Measurements from ENCODE around the gene MVB12B. TPM values are rescaled to one million over a fixed set of nuclear protein-coding genes. Genes with fewer than 3 reads are reported as not detected.

The MVB12B gene
- total RNA-seq, 1 donor from 2014 or later = 13.1 TPM

GRCh38 chr9:126320158-126320922, 6.3 kb upstream of the MVB12B start:
- no peak for DNase-seq (ENCODE audit: low spot score)
- Mint-ChIP-seq H3K36me3 (ENCODE audit: low read depth) (peaks cover 2% of the 10 kb centered on the region), H3K4me1 (ENCODE audit: low read depth) (no peaks in the 10 kb centered on the region), H3K4me3 (ENCODE audit: unreplicated experiment) (no peak overlapping the region), H3K9me3 (ENCODE audit: low read depth) (peaks cover 9% of the 10 kb centered on the region), H3K27ac (ENCODE audit: unreplicated experiment) (no peak overlapping the region), H3K27me3 (ENCODE audit: low read depth) (no peaks in the 10 kb centered on the region)
- TF ChIP-seq, protein P1, sequence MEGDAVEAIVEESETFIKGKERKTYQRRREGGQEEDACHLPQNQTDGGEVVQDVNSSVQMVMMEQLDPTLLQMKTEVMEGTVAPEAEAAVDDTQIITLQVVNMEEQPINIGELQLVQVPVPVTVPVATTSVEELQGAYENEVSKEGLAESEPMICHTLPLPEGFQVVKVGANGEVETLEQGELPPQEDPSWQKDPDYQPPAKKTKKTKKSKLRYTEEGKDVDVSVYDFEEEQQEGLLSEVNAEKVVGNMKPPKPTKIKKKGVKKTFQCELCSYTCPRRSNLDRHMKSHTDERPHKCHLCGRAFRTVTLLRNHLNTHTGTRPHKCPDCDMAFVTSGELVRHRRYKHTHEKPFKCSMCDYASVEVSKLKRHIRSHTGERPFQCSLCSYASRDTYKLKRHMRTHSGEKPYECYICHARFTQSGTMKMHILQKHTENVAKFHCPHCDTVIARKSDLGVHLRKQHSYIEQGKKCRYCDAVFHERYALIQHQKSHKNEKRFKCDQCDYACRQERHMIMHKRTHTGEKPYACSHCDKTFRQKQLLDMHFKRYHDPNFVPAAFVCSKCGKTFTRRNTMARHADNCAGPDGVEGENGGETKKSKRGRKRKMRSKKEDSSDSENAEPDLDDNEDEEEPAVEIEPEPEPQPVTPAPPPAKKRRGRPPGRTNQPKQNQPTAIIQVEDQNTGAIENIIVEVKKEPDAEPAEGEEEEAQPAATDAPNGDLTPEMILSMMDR (IDR thresholded peaks at IDR 0.05) = no peak

DNA sequence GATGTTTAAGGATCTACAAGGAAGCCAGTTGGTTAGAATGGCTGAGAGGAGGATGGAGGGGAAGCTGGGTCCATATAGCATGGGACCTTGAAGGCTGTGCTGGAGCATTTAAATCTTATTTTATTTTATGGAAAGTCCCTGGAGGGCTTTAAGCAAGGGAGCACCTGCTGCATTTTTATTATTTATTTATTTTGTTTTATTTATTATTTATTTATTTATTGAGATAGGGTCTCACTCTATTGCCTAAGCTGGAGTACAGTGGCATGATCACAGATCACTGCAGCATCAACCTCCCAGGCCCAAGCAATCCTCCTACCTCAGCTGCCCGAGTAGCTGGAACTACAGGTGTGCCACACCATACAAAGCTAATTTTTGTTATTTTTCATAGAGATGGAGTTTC, 4.9 kb upstream of the MVB12B start:
- no peak overlapping the region for H3K4me3 Mint-ChIP-seq (ENCODE audit: unreplicated experiment)
- TF ChIP-seq, protein P1 (IDR thresholded peaks at IDR 0.05) = no peak
- no peaks in the 10 kb centered on the region for H3K27me3 Mint-ChIP-seq (ENCODE audit: low read depth)
- peaks cover 6% of the 10 kb centered on the region for H3K9me3 Mint-ChIP-seq (ENCODE audit: low read depth)
- H3K36me3 Mint-ChIP-seq (ENCODE audit: low read depth) = peaks cover 2% of the 10 kb centered on the region
- H3K4me1 Mint-ChIP-seq (ENCODE audit: low read depth) = peaks cover 3% of the 10 kb centered on the region
- no peak for DNase-seq (ENCODE audit: low spot score)
- no peak overlapping the region for H3K27ac Mint-ChIP-seq (ENCODE audit: unreplicated experiment)

- peaks cover 6% of the 10 kb centered on the region for H3K9me3 Mint-ChIP-seq (ENCODE audit: low read depth)
- peaks cover 33% of the 10 kb centered on the region for H3K4me1 Mint-ChIP-seq (ENCODE audit: low read depth)
- H3K4me3 Mint-ChIP-seq (ENCODE audit: unreplicated experiment) = peak overlapping the region; percentile 70
- H3K36me3 Mint-ChIP-seq (ENCODE audit: low read depth) = peaks cover 2% of the 10 kb centered on the region
- H3K27ac Mint-ChIP-seq (ENCODE audit: unreplicated experiment) = peak overlapping the region; percentile 80
- DNase-seq (ENCODE audit: low spot score) = no peak
- TF ChIP-seq, protein P1 (IDR thresholded peaks at IDR 0.05) = no peak
- no peaks in the 10 kb centered on the region for H3K27me3 Mint-ChIP-seq (ENCODE audit: low read depth)
These were observed 808 bp upstream of the MVB12B start for GRCh38 chr9:126325821-126326220.

GRCh38 chr9:126327006-126327713, 531 bp downstream of the MVB12B start:
- Mint-ChIP-seq H3K4me1 (ENCODE audit: low read depth) (peaks cover 41% of the 10 kb centered on the region), H3K9me3 (ENCODE audit: low read depth) (peaks cover 6% of the 10 kb centered on the region), H3K27ac (ENCODE audit: unreplicated experiment) (peak overlapping the region; percentile 13), H3K27me3 (ENCODE audit: low read depth) (no peaks in the 10 kb centered on the region), H3K36me3 (ENCODE audit: low read depth) (peaks cover 2% of the 10 kb centered on the region), H3K4me3 (ENCODE audit: unreplicated experiment) (peak overlapping the region; percentile 72)
- TF ChIP-seq, protein P1 (IDR thresholded peaks at IDR 0.05) = peak; percentile 23
- DNase-seq (ENCODE audit: low spot score) = no peak

- peaks cover 2% of the 10 kb centered on the region for H3K36me3 Mint-ChIP-seq (ENCODE audit: low read depth)
- H3K9me3 Mint-ChIP-seq (ENCODE audit: low read depth) = peaks cover 6% of the 10 kb centered on the region
- peak overlapping the region; percentile 29 for H3K27ac Mint-ChIP-seq (ENCODE audit: unreplicated experiment)
- TF ChIP-seq, protein P1 (IDR thresholded peaks at IDR 0.05) = no peak
- peak overlapping the region; percentile 72 for H3K4me3 Mint-ChIP-seq (ENCODE audit: unreplicated experiment)
- no peak for DNase-seq (ENCODE audit: low spot score)
- peaks cover 47% of the 10 kb centered on the region for H3K4me1 Mint-ChIP-seq (ENCODE audit: low read depth)
- no peaks in the 10 kb centered on the region for H3K27me3 Mint-ChIP-seq (ENCODE audit: low read depth)
These were observed 1.1 kb downstream of the MVB12B start for GRCh38 chr9:126327714-126328185.
